Measurements from ENCODE around the gene TMEFF2.
"Not testable (repeated sequence)": the region's sequence is repeated elsewhere in the genome, so short reads cannot be mapped to it uniquely, and the experiment has no call there.

Gene TMEFF2

DNA sequence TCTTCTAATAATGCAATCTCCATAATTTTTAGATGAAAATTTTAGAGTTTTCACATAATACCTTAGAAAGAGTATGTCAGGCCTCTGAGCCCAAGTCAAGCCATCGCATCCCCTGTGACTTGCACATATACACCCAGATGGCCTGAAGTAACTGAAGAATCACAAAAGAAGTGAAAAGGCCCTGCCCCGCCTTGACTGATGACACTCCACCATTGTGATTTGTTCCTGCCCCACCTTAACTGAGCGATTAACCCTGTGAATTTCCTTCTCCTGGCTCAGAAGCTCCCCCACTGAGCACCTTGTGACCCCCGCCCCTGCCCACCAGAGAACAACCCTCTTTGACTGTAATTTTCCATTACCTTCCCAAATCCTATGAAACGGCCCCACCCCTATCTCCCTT lies 64.4 kb downstream of the TMEFF2 start:
- DNase-seq (ENCODE audit: low read depth in 2 of 2, low spot score in 1 of 2) = not testable (repeated sequence)

DNA sequence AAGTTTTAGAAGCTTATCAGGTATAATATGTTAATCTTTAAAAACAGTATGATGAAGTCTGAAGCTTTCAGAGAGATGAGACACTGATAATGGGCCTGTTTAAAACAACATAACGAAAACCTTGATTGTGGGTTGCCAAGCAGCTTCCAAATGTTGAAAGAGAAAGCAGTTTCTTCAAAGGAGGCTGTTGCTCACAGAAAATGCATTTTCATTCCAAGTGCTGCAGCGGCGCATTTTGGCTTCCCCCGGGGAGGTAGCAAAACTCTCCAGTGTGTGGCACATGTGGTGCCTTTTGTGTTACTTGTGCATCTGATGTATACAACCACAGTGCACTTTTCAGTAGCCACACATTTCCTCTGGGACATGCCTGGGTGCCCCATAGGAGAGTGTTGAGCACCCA lies 66.1 kb downstream of the TMEFF2 start:
- no peak for DNase-seq (ENCODE audit: low read depth in 2 of 2, low spot score in 1 of 2)

DNA sequence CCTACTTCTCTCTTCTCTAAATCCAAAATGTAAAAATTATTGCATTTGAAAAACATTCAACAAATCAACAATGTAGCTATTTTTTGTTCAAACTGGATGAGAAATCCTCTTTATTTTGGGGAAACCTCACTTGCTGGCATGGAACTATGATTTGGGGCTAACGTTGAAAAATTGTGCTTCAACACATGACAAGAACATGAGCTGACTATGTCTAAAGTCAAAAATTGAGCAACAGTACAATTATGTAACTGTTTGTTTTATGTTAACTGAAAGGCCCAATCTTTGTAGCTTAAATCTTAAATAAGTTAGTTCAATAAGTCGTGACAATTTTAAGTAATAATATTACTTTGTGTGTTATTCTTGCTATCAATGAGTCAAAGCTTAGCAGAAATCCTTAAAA lies 67.3 kb downstream of the TMEFF2 start:
- DNase-seq (ENCODE audit: low read depth in 2 of 2, low spot score in 1 of 2) = no peak

DNA sequence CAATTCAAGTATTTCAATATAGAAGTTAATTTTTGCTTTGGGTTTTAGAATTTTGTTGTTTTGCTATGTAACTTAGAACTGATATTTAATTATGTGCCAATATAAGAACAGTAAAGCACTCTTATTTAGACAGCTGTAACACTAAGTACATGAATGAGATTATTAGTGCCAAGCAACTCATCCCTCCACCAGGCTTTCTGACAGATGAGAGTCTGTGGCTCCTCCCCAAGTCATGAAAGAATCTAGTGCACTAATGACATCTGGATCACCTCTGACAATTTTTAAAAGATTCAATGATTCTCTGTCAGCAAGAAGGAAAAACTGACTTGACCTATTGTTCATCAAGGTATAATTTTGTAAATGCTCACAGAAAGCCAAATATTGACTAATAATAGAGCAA lies 67.8 kb downstream of the TMEFF2 start:
- DNase-seq (ENCODE audit: low read depth in 2 of 2, low spot score in 1 of 2) = no peak

DNA sequence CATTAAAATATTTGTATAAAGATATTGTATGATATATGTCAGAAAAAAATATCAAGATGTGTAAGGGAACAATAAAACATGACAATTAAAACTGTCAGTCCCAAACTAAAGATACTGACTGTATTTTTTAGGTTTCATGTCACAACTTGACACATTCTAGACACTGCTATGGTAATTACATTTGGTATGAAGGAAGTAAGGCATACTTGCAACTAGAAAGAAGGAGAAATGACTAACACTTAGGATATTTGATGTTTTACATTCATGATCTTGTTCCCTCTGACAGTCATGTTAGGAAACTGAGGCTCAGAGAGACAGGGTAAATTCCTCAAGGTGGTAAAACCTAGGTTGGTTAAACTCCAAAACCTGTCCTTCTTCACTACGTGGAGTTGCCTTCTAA lies 68.3 kb downstream of the TMEFF2 start:
- no peak for DNase-seq (ENCODE audit: low read depth in 2 of 2, low spot score in 1 of 2)

DNA sequence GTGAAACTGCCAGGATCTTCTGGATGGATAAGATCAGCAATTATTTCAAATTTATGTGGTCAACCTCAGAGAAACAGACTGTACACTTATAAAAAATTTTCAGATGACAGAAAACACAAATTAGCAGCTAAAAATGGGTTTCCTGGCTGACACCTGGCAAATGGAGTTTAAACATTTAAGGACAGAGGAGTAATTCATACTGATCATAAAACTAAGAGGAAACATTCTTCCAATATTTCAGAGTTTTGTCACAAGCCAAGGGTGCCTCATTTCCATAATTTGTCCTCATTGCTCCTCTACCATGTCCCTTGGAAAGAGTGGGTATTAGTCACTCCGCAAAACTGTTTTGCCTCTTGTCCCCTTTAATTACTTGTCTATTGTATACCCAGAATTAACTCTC lies 70.2 kb downstream of the TMEFF2 start:
- no peak for DNase-seq (ENCODE audit: low read depth in 2 of 2, low spot score in 1 of 2)

DNA sequence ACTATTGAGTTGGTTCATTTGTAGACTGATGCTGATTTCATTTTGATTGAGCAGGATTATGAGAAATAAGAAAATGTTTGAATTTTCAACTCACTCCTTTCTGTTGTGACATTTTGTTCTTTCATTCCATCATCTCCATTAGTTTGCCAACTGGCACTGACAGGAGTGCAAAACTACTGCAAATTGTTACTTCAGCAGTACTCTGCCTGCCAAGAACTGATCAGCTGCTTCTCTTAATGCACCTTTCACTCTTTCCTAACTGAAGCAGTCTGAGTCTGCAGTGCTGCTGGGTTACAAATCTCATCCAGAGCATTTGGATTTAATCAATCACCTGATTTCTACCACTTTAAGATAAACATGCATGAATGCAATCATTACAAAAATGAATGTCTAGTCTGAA lies 70.9 kb downstream of the TMEFF2 start:
- DNase-seq (ENCODE audit: low read depth in 2 of 2, low spot score in 1 of 2) = no peak

DNA sequence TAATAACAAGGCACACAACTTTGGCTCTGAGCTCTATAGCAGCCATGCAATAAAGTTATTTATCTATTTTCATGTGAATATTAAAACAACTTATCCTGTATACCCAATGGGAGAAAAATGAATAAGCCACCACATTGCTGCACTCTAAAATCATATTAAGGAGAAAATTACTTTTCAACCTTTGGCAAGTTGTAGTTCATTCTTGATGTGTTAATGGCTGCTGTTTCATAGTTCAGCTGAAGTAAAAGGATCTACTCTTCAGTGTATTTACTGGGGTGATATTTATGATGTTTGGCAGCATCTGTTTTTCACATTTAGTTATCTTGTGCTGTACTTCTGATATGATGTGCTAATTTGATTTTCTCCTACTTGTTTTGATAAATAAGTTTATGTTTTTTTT lies 71.8 kb downstream of the TMEFF2 start:
- DNase-seq (ENCODE audit: low read depth in 2 of 2, low spot score in 1 of 2) = no peak

DNA sequence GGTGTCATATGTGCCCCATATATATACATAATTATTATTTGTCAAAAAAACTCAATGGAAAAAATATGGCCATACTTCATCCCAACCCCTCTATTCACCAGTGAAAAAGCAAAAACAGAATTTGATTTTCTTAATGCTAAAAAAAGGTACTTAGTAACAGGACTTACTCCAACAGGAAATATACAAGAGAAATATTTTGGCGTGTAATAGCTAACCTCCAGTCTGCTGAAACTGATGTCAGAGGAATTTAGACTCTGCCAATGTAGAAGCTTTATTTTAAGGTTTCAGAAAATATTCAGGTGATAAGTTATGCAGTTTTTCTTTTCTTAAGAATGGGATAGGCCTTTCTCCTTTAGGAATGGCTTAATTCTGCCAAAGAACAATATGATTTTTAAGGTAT lies 72.6 kb downstream of the TMEFF2 start:
- no peak for DNase-seq (ENCODE audit: low read depth in 2 of 2, low spot score in 1 of 2)

DNA sequence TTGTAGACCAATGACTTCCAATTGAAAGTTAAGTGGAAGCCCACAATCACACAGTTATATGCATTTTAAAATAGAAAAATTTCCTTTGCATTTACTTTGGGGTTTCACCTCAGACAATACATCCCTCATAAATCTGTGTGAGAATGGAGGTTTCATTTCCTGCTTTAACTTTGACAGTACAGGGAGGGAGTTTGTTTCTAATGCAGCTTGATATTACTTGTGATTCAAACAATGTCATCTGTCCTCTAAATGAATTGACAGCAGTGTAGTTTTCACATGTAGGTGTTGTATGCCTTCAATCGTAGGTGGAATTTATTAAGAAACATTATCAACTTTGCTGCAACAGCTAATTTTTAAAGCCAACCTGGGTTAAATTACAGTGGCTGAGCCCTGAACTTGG lies 75.2 kb downstream of the TMEFF2 start:
- no peak for DNase-seq (ENCODE audit: low read depth in 2 of 2, low spot score in 1 of 2)

DNA sequence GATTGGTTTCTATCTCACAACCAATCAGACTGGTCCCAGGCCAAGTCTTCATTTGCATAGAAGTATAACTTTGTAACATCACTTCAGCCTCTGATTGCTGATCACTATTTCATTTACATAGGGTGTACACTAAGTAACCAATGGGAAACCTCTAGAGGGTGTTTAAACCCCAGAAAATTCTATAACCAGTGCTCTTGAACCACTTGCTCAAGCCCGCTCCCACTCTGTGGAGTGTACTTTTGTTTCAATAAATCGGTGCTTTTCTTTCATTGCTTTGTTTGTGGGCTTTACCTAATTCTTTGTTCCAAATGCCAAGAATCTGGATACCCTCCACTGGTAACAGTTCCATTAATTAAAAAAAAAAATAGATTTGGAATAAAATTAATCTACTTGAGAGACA lies 77.0 kb downstream of the TMEFF2 start:
- DNase-seq (ENCODE audit: low read depth in 2 of 2, low spot score in 1 of 2) = no peak

DNA sequence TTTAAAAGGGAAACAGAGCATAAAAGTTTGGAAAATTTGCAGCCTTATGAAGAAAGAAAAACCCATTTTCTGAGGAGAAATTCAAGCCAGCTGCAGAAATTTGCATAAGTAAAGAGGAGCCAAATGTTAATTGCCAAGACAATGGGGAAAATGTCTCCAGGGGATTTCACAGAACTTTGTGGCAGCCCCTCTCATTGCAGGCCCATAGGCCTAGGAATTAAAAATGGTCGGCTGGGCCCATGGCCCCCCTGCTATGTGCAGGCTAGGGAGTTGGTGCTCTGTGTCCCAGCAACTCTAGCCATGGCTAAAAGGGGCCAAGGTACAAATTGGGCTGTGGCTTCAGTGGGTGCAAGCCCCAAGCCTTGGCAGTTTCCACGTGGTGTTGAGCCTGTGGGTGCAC lies 83.2 kb downstream of the TMEFF2 start:
- DNase-seq (ENCODE audit: low read depth in 2 of 2, low spot score in 1 of 2) = not testable (repeated sequence)

DNA sequence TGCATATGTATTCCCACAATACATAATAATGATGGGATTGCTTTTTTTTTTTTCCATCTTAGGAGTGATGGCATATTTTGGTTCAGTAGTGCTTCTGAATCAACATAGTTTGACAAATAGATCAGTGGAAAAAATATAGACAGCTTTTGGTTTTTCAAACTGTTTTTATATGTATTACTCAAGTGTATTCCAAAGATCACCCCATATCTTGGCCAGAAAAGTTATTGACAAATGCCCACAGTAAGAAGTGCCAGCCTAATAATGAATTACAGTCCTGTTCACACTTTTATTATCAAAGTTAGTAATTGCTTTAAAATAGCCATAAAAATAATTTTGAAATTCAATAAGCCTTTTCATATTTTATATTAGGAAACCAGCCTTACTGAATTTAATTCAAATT lies 95.0 kb downstream of the TMEFF2 start:
- no peak for DNase-seq (ENCODE audit: low read depth in 2 of 2, low spot score in 1 of 2)

DNA sequence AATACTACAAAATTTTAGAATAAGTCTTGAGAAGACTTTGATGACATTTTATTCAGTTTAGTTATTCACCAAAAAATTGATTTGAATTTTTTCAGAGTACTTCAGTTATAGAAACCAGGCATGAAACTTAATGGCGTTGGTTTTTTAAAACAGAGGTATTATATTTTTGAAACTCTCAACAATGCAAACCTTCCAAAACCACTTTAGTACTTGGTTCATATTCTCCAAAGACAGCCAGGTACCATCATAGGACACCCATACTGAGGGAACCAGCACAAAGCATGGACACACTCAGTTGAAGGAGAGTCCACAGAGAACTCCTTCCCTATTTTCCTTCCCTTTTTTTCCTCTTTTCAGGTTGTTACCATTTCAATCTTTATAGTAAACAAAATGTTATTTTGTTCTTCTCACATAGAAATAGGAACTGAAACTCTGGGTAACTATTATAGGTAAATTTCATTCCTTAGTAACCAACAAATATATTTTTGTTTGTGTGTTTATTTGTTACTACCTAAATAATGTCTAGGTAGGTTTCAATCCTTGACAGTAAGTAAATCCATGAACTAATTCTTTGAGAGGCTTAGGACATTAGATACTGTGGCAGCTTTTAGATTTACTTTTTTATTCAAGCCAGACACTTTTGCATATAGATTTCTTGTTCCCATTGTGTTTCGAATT lies 95.8 kb downstream of the TMEFF2 start:
- DNase-seq (ENCODE audit: low read depth in 2 of 2, low spot score in 1 of 2) = no peak

DNA sequence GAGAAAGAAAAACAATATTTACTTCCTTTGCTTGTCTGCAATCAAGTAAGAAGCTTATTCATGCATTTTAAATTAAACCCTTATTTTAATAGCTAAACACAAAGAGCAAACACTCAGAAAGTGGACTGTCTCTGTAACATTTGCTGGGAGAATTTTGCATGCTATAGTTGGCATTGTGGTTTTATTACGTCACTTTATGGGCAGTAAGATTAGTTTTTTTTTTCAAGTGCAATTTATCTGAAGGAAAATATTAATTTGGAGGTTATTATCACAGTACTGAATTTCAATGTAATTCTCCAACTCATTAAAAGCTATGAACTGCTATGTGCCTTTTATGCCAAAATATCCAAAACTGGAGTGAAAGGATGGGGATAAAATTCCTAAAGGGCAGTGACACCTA lies 103.3 kb downstream of the TMEFF2 start:
- no peak for DNase-seq (ENCODE audit: low read depth in 2 of 2, low spot score in 1 of 2)

DNA sequence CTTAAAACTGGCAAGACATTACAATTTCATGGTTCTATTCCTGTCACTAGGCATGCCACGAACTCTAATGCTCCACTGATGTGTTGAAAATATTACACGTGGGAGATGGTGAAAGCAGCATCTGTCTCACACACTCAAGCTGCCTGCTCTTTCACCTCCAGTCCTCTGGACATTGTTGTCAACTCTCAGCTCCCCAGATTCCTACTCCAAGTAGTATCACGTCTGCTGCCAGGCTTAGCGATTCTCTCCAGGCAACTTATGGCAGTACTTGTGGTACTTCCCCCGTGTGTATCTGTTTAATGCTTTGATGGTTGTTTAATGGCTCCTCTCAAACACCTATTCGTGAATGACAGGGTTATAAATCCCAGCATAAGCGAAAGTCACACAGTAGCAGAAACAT lies 103.8 kb downstream of the TMEFF2 start:
- DNase-seq (ENCODE audit: low read depth in 2 of 2, low spot score in 1 of 2) = no peak

DNA sequence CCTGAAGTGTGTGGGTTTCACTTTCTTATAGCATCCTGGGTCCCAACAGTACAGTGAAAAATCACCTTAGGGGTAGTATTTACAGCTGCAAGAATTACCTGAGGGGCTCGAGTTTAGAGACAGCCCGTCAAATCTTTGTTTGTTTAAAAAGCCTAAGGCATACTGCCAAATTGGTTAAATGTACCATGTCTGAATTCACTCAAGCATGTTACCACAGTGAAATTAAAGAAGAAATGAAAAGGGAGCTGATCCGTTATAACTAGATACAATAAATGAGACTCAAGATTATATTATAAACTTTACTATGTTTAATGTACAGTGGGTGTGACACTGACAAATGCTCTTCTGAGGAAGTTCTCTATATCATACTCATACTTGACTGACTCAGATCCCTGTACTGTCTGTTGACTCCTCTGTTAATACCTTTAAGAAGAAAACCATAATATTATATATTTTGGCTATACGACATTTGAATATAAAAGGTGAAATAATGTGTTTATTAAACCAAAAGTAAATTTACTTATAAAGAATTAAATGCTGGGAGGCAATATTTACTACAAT lies 107.3 kb downstream of the TMEFF2 start:
- DNase-seq (ENCODE audit: low read depth in 2 of 2, low spot score in 1 of 2) = no peak

DNA sequence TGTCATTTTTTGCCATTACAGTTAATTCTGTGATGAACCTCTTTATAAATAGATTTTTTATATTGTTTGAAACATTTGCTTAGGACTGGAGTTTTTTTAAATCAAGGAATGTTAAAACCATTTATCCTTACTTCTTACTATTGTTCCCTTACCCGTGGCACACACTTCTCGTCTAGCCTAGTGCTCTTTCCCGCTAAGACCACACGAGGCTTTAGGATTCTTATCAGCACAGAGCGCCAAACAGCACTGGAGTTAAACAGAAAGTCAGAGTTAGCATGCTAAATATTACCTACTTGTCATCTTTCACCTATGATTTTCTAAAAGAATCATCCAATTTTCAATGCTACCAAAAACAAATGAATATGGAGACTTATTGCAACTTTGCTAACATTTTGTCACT lies 112.6 kb downstream of the TMEFF2 start:
- DNase-seq (ENCODE audit: low read depth in 2 of 2, low spot score in 1 of 2) = no peak

DNA sequence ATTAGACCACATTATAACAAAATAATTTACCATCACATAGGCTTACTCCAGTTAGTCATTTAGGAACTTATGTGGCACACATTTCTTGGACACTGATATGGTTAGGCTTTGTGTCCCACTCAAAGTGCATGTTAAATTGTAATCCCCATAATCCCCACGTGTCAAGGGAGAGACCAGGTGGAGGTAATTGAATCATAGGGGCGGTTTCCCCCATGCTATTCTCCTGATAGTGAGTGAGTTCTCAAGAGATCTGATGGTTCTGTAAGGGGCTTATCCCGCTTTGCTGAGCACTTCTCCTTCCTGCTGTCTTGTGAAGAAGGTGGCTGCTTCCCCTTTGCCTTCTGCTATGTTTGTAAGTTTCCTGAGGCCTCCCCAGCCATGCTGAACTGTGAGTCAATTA lies 114.6 kb downstream of the TMEFF2 start:
- not testable (repeated sequence) for DNase-seq (ENCODE audit: low read depth in 2 of 2, low spot score in 1 of 2)

DNA sequence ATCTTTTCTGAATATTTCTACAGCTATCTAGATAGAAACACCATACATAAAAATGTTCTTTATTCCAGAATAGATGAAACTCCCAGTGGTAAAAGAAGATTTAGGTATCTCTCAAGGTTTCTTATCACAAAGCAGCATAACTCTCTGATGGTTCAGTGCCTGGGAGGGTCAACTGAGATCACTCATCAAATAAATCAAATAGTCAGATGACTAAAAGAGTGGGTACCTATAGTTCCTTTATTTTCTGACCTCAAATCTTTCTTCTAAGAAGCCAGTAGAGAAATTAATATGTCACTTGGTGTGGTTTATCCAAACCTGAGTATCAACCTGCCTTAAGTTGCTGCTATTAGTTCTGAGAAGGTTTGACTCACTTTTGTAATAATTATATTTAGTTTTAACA lies 120.9 kb downstream of the TMEFF2 start:
- no peak for DNase-seq (ENCODE audit: low read depth in 2 of 2, low spot score in 1 of 2)

DNA sequence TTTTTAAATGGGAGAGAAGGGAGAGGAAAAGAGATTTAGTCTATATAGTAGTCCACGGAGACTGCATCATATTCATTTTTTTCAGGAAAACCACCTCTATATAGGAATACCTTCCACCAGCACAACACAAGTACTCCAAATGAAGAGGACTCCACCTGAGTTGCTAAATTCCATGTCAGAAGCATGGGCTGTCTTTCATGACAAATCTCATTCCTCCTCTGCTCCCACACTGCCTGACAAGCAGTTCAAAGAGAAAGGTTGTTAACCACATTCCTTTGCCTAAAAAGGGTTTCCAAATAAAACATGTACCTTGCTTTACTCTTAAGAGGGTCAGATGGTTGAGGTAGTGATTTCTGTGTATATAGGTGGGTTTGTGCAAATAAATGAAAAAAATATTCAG lies 122.0 kb downstream of the TMEFF2 start:
- no peak for DNase-seq (ENCODE audit: low read depth in 2 of 2, low spot score in 1 of 2)

DNA sequence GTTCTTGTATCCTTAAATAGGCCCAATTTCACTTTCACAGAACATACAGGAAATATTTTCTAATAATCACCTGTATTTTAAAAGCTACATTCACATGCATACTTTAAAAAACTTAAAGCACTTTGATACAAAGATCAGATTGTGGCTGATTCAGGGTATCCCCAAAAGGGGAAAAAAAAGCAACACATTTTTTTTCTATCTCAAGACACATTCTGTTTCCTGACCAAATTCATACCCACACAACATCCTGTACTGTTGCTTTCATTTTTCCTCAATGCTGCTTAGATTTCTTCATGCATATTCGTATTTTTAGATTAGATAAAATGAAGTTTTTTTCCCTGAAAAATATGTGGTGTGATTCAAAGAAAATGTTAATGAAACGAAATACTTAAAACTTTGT lies 122.5 kb downstream of the TMEFF2 start:
- DNase-seq (ENCODE audit: low read depth in 2 of 2, low spot score in 1 of 2) = no peak

DNA sequence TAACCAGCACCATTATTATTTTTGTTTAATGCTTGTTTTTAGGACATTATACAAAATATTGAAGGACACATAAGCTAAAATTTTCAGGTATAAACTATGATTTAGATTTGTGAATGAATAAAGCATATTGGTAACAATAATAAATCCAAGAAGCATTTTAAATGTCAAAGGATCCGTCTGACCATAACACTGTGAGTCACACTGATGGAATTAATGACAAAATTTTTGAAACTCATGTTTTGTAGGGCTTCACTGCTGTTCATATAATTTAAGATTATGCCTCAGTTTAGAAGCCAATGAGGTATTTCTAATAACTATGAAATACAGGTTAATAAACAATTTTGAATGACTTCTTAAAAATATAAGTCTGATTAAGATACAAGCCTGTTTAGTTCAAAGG lies 124.6 kb downstream of the TMEFF2 start:
- no peak for DNase-seq (ENCODE audit: low read depth in 2 of 2, low spot score in 1 of 2)

Data from stimulated activated CD8-positive, alpha-beta memory T cell treated with anti-CD3 and anti-CD28 coated beads, Interleukin-4, amount 100 ng/mL, for 4 hours (primary cell).